Osteoblast (primary cell): ENCODE data around the gene CCDC192. TPM values are rescaled to one million over a fixed set of nuclear protein-coding genes. Genes with fewer than 3 reads are reported as not detected.

Source experiments
- DNase-seq: peaks from one replicate; pipeline ENCODE4 v3.0.0; 2011; ENCODE audit warnings: low spot score, mixed read lengths; ENCODE audit not compliant: insufficient read length; ENCODE audit errors: missing footprints
- H2AFZ ChIP-seq: 2 replicates; pipeline ENCODE4 v1.6.0; 2011; ENCODE audit warnings: mild to moderate bottlenecking, low read length
- H3K27ac ChIP-seq: 2 replicates; pipeline ENCODE4 v1.5.1; 2011; ENCODE audit warnings: mild to moderate bottlenecking, low read depth, low read length, moderate library complexity
- H3K27me3 ChIP-seq: 2 replicates; pipeline ENCODE4 v1.6.0; 2012; ENCODE audit warnings: mild to moderate bottlenecking, control low read depth, inconsistent platforms, low read length, moderate library complexity; ENCODE audit not compliant: insufficient read depth
- H3K36me3 ChIP-seq: 2 replicates; pipeline ENCODE4 v1.5.1; 2011; ENCODE audit warnings: mild to moderate bottlenecking, low read length, control low read depth, moderate library complexity; ENCODE audit not compliant: insufficient read depth
- H3K4me1 ChIP-seq: 2 replicates; pipeline ENCODE4 v1.5.1; 2011; ENCODE audit warnings: mild to moderate bottlenecking, low read length, control low read depth, moderate library complexity; ENCODE audit not compliant: insufficient read depth
- H3K4me2 ChIP-seq: 2 replicates; pipeline ENCODE4 v1.6.0; 2011; ENCODE audit warnings: mild to moderate bottlenecking, low read length; ENCODE audit not compliant: insufficient read depth
- H3K4me3 ChIP-seq: fragments of 200-600 bp; sonication (generic); 3 replicates; pipeline ENCODE4 v1.5.1; 2012; ENCODE audit warnings: mild to moderate bottlenecking, low read length, inconsistent platforms; ENCODE audit not compliant: insufficient read depth
- H3K79me2 ChIP-seq: 2 replicates; pipeline ENCODE4 v1.6.0; 2012; ENCODE audit warnings: mild to moderate bottlenecking, low read length, control low read depth, inconsistent platforms; ENCODE audit not compliant: insufficient read depth
- H3K9me3 ChIP-seq: 2 replicates; pipeline ENCODE4 v1.5.1; 2011; ENCODE audit warnings: low read depth, low read length, control low read depth
- H4K20me1 ChIP-seq: 2 replicates; pipeline ENCODE4 v1.6.0; 2012; ENCODE audit warnings: mild to moderate bottlenecking, low read length, control low read depth; ENCODE audit not compliant: insufficient read depth
- CTCF ChIP-seq: IDR thresholded peaks from 2 replicates; pipeline ENCODE4 v1.5.1; 2011; ENCODE audit warnings: mild to moderate bottlenecking, low read depth, low read length, moderate library complexity; ENCODE audit errors: extremely low read depth
- total RNA-seq: library from RNA; depleted of rRNA; stranded (reverse); fragments of >200 nt; gene quantifications from 2 replicates; pipeline ENCODE4 v1.2.3, GENCODE V29; 2012

Gene CCDC192
- total RNA-seq, 1 donor: not detected

- H3K4me2 ChIP-seq: no peak overlapping the region
- H3K4me1 ChIP-seq: peaks cover 5% of the 10 kb centered on the region
- no peaks in the 10 kb centered on the region for H3K27me3 ChIP-seq
- no peak overlapping the region for H2AFZ ChIP-seq
- no peak for DNase-seq
- no peak overlapping the region for H3K4me3 ChIP-seq
- no peaks in the 10 kb centered on the region for H3K9me3 ChIP-seq
- H3K27ac ChIP-seq: no peak overlapping the region
- H3K79me2 ChIP-seq: no peaks in the 10 kb centered on the region
- H4K20me1 ChIP-seq: no peaks in the 10 kb centered on the region
- no peak for TF ChIP-seq CTCF
- no peaks in the 10 kb centered on the region for H3K36me3 ChIP-seq
Observed at GRCh38 chr5:127940854-127941253, 237.7 kb downstream of the CCDC192 start.

- H4K20me1 ChIP-seq: no peaks in the 10 kb centered on the region
- no peaks in the 10 kb centered on the region for H3K9me3 ChIP-seq
- no peaks in the 10 kb centered on the region for H3K36me3 ChIP-seq
- H3K27ac ChIP-seq: peak overlapping the region; percentile 17
- no peaks in the 10 kb centered on the region for H3K27me3 ChIP-seq
- peak overlapping the region; percentile 27 for H3K4me2 ChIP-seq
- H3K4me1 ChIP-seq: peaks cover 5% of the 10 kb centered on the region
- no peak for DNase-seq
- peak overlapping the region; percentile 8 for H3K4me3 ChIP-seq
- no peaks in the 10 kb centered on the region for H3K79me2 ChIP-seq
- TF ChIP-seq CTCF: no peak
- peak overlapping the region; percentile 4 for H2AFZ ChIP-seq
Observed at GRCh38 chr5:127941646-127942045, 238.5 kb downstream of the CCDC192 start.

GRCh38 chr5:127942246-127943060 lies 239.3 kb downstream of the CCDC192 start:
- no peak for TF ChIP-seq CTCF
- no peak for DNase-seq
- H3K79me2 ChIP-seq: no peaks in the 10 kb centered on the region
- H2AFZ ChIP-seq: no peak overlapping the region
- H3K27me3 ChIP-seq: no peaks in the 10 kb centered on the region
- peak overlapping the region; percentile 17 for H3K27ac ChIP-seq
- no peaks in the 10 kb centered on the region for H3K36me3 ChIP-seq
- peak overlapping the region; percentile 27 for H3K4me2 ChIP-seq
- no peaks in the 10 kb centered on the region for H4K20me1 ChIP-seq
- no peak overlapping the region for H3K4me3 ChIP-seq
- H3K4me1 ChIP-seq: peaks cover 5% of the 10 kb centered on the region
- H3K9me3 ChIP-seq: no peaks in the 10 kb centered on the region

- H2AFZ ChIP-seq: no peak overlapping the region
- no peaks in the 10 kb centered on the region for H3K79me2 ChIP-seq
- H3K27ac ChIP-seq: no peak overlapping the region
- H3K4me2 ChIP-seq: no peak overlapping the region
- no peak for DNase-seq
- H3K36me3 ChIP-seq: no peaks in the 10 kb centered on the region
- no peaks in the 10 kb centered on the region for H3K9me3 ChIP-seq
- no peaks in the 10 kb centered on the region for H3K27me3 ChIP-seq
- no peak for TF ChIP-seq CTCF
- peaks cover 5% of the 10 kb centered on the region for H3K4me1 ChIP-seq
- no peak overlapping the region for H3K4me3 ChIP-seq
- no peaks in the 10 kb centered on the region for H4K20me1 ChIP-seq
Observed at GRCh38 chr5:127943061-127943371, 239.8 kb downstream of the CCDC192 start.
